PC-9 (cell line): ENCODE results near the gene TAS2R13. TPM values are rescaled to one million over a fixed set of nuclear protein-coding genes. Genes with fewer than 3 reads are reported as not detected.

ENCODE experiments used
- Bru-seq: library from RNA; stranded (reverse); fragments of 400-500 nt; gene quantifications from one replicate; lab custom pipeline; 2021; lab: Mats Ljungman, UMichigan
- BruChase-seq, 2 experiments: library from RNA; stranded (reverse); fragments of 400-500 nt; gene quantifications; one replicate each; lab custom pipeline; 2021; lab: Mats Ljungman, UMichigan
- BruUV-seq: library from RNA; stranded (reverse); fragments of 400-500 nt; replicated peaks from 2 replicates; lab custom pipeline; 2021; lab: Mats Ljungman, UMichigan
- CTCF ChIA-PET: fragments of 300-600 bp; sonication (Branson Sonifier 250); formaldehyde crosslinking; loops from one replicate; lab custom pipeline; 2022; ENCODE audit warnings: antibody characterized with exemption; lab: Charles Lee
- POLR2A ChIA-PET: fragments of 300-600 bp; sonication (Branson Sonifier 250); formaldehyde crosslinking; loops from one replicate; lab custom pipeline; 2022; ENCODE audit warnings: antibody characterized with exemption; ENCODE audit not compliant: unreplicated experiment; lab: Charles Lee
- DNase-seq, 2 experiments: peaks; one replicate each; pipeline versions ENCODE4 v3.0.0 to v3.0.0-alpha.2; 2015 to 2022; ENCODE audit warnings: mixed read lengths in 1 of 2
- H2AFZ ChIP-seq: fragments of 200-600 bp; sonication (generic); 2 replicates; pipeline ENCODE4 v1.8.1; 2017; ENCODE audit warnings: antibody characterized with exemption
- H3F3A ChIP-seq: fragments of 200-600 bp; sonication (generic); 2 replicates; pipeline ENCODE4 v1.8.1; 2017; ENCODE audit warnings: antibody characterized with exemption, mild to moderate bottlenecking, low read depth; ENCODE audit not compliant: insufficient read depth
- H3K27ac ChIP-seq: fragments of 200-600 bp; sonication (generic); 2 replicates; pipeline ENCODE4 v1.6.1; 2016; ENCODE audit warnings: mixed run types
- H3K27me3 ChIP-seq: fragments of 200-600 bp; sonication (generic); 2 replicates; pipeline ENCODE4 v1.6.1; 2016; ENCODE audit warnings: low read depth, mixed run types; ENCODE audit not compliant: insufficient read depth
- H3K36me3 ChIP-seq: fragments of 200-600 bp; sonication (generic); 2 replicates; pipeline ENCODE4 v1.6.1; 2016; ENCODE audit warnings: low read depth, mixed run types
- H3K4me1 ChIP-seq: fragments of 200-600 bp; sonication (generic); replicated peaks from 2 replicates; pipeline ENCODE4 v1.6.1; 2016; ENCODE audit warnings: mixed run types; ENCODE audit not compliant: insufficient read depth
- H3K4me2 ChIP-seq: fragments of 200-600 bp; sonication (generic); 2 replicates; pipeline ENCODE4 v1.6.1; 2017; ENCODE audit warnings: mixed run types
- H3K4me3 ChIP-seq: fragments of 200-600 bp; sonication (generic); 2 replicates; pipeline ENCODE4 v1.6.1; 2016; ENCODE audit warnings: mixed run types
- H3K79me2 ChIP-seq: fragments of 200-600 bp; sonication (generic); 2 replicates; pipeline ENCODE4 v1.6.1; 2017; ENCODE audit warnings: low read depth, mixed run types
- H3K9me2 ChIP-seq: fragments of 200-600 bp; sonication (generic); 2 replicates; pipeline ENCODE4 v1.8.1; 2017; ENCODE audit warnings: mild to moderate bottlenecking; ENCODE audit not compliant: insufficient read depth
- H3K9me3 ChIP-seq: fragments of 200-600 bp; sonication (generic); 2 replicates; pipeline ENCODE4 v1.8.1; 2016; ENCODE audit warnings: low read depth; ENCODE audit not compliant: insufficient read depth
- H4K20me1 ChIP-seq: fragments of 200-600 bp; sonication (generic); 2 replicates; pipeline ENCODE4 v1.8.1; 2017; ENCODE audit not compliant: insufficient read depth
- EZH2 ChIP-seq: fragments of 200-600 bp; sonication (generic); IDR thresholded peaks from 2 replicates; pipeline ENCODE4 v1.8.0; 2017; ENCODE audit warnings: antibody characterized with exemption, low read depth
- intact Hi-C: fragments of 100-400 bp; cut with micrococcal nuclease; formaldehyde crosslinking; loops from one replicate; pipeline ENCODE4 v1.10.0; 2022; ENCODE audit not compliant: unreplicated experiment
- long read RNA-seq: library from polyadenylated mRNA; stranded (forward); transcript quantifications from one replicate; pipeline ENCODE4 v2.0.0, GENCODE V29; 2022
- total RNA-seq: library from RNA; stranded (reverse); gene quantifications from 2 replicates; pipeline ENCODE4 v1.2.3, GENCODE V29; 2021
- TF ChIP-seq, protein P1 (sequence below): fragments of 200-600 bp; sonication (generic); conservative IDR thresholded peaks from 2 replicates; pipeline ENCODE4 v1.6.1; 2017; ENCODE audit warnings: mixed run types, antibody characterized with exemption, mild to moderate bottlenecking, moderate library complexity

TAS2R13 gene, protein sequence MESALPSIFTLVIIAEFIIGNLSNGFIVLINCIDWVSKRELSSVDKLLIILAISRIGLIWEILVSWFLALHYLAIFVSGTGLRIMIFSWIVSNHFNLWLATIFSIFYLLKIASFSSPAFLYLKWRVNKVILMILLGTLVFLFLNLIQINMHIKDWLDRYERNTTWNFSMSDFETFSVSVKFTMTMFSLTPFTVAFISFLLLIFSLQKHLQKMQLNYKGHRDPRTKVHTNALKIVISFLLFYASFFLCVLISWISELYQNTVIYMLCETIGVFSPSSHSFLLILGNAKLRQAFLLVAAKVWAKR
- total RNA-seq (1.9 and 2.6 TPM in 2 replicates), Bru-seq, nascent RNA (percentile 84 among the genes with signal in this experiment), BruChase-seq, experiment 1, labeled RNA remaining after a 2-hour chase (percentile 82 among the genes with signal in this experiment), BruChase-seq, experiment 2, labeled RNA remaining after a 6-hour chase (percentile 68 among the genes with signal in this experiment)
- long read RNA-seq = 0 reads

DNA sequence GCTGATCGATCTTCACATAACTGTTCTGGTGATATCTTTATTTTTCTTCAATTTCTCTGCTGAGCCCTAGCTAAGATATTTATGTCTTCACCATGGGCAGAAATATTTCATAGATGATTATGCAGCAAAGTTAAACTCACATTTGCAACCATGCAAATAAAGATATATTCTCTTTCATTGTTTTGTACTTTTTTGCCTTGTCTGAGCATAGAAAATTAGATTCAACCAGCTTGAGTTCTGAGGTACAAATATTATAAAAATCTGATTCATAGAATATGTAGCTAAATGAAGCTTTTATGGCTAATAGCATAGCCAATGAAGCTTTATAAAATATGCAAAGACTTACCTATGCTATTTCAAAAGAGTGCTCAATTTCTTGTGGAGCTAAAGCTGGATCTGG, at the start of gene TAS2R13:
Gene TAS2R13 (minus strand): TSS at position 101 of the 400 bp plus-strand sequence. CDS start 264 bp downstream, outside the sequence.
- no peak for DNase-seq
- Histone ChIP-seq H3K9me3 (no peaks in the 10 kb centered on the region), H3K4me1 (no peaks in the 10 kb centered on the region), H3K27me3 (no peaks in the 10 kb centered on the region), H3K9me2 (no peaks in the 10 kb centered on the region), H2AFZ (no peak within 1 kb of the TSS), H3K79me2 (no peaks in the 10 kb centered on the region), H3K4me3 (no peak within 1 kb of the TSS), H3K27ac (no peak within 1 kb of the TSS), H3K4me2 (no peak within 1 kb of the TSS), H4K20me1 (no peaks in the 10 kb centered on the region), H3K36me3 (no peaks in the 10 kb centered on the region), H3F3A (no peaks in the 10 kb centered on the region)
- intact Hi-C loops = no loop called here
- ChIA-PET CTCF (no interaction called here), POLR2A (interaction anchor here (0.6 kb wide), 1 partner anchor 28 kb away, joined by 3 read pairs; no protein-coding TSS in a partner anchor)
- no peak for TF ChIP-seq EZH2
- TF ChIP-seq, protein P1, sequence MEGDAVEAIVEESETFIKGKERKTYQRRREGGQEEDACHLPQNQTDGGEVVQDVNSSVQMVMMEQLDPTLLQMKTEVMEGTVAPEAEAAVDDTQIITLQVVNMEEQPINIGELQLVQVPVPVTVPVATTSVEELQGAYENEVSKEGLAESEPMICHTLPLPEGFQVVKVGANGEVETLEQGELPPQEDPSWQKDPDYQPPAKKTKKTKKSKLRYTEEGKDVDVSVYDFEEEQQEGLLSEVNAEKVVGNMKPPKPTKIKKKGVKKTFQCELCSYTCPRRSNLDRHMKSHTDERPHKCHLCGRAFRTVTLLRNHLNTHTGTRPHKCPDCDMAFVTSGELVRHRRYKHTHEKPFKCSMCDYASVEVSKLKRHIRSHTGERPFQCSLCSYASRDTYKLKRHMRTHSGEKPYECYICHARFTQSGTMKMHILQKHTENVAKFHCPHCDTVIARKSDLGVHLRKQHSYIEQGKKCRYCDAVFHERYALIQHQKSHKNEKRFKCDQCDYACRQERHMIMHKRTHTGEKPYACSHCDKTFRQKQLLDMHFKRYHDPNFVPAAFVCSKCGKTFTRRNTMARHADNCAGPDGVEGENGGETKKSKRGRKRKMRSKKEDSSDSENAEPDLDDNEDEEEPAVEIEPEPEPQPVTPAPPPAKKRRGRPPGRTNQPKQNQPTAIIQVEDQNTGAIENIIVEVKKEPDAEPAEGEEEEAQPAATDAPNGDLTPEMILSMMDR = no peak
- BruUV-seq = no TSS peak

DNA sequence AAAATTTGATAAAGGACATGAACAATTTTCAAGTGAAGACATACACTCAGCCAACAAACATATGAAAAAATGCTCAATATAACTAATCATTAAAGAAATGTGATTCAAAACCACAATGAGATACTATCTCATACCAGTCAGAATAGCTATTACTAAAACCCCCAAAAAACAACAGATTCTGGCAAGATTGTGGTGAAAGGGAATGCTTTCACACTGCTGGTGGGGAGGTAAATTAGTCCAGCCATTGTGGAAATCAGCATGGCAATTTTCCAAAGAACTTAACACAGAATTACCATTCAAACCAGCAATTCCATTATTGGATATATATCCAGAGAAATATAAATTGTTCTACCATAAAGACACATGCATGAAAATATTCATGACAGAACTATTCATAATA, 48.4 kb upstream of the TAS2R13 start:
- no peak for DNase-seq
- intact Hi-C loops = no loop called here
- POLR2A ChIA-PET = no interaction called here

DNA sequence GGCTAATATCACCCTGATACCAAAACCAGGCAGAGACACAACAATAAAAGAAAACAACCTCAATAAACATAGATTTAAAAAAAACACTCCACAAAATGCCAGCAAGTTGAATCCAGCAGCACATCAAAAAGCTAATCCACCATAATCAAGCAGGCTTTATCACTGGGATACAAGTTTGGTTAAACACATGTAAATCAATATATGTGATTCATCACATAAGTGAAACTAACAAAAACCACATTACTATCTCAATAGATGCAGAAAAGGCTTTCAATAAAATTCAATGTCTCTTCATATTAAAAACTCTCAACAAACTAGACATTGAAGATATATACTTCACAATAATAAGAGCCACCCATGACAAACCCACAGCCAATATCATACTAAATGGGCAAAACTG, 46.7 kb upstream of the TAS2R13 start:
- Histone ChIP-seq H3K27ac (no peak overlapping the region), H4K20me1 (no peaks in the 10 kb centered on the region), H3K4me1 (no peaks in the 10 kb centered on the region), H3K79me2 (no peaks in the 10 kb centered on the region), H3K36me3 (no peaks in the 10 kb centered on the region), H3F3A (no peaks in the 10 kb centered on the region), H3K9me3 (no peaks in the 10 kb centered on the region), H3K4me3 (no peak overlapping the region), H3K27me3 (no peaks in the 10 kb centered on the region), H3K9me2 (no peaks in the 10 kb centered on the region), H2AFZ (no peak overlapping the region), H3K4me2 (no peak overlapping the region)
- ChIA-PET POLR2A (no interaction called here), CTCF (no interaction called here)
- no peak for DNase-seq
- BruUV-seq = no TSS peak
- TF ChIP-seq, protein P1 = no peak
- TF ChIP-seq EZH2 = no peak
- intact Hi-C loops = no loop called here

More for the DNA sequence above, 48.4 kb upstream of the TAS2R13 start:
- no peaks in the 10 kb centered on the region for H3K27me3 ChIP-seq
- no peaks in the 10 kb centered on the region for H3F3A ChIP-seq
- no peak for TF ChIP-seq EZH2
- TF ChIP-seq, protein P1 = no peak
- H3K79me2 ChIP-seq = no peaks in the 10 kb centered on the region
- H2AFZ ChIP-seq = no peak overlapping the region
- H3K4me2 ChIP-seq = no peak overlapping the region
- H3K36me3 ChIP-seq = no peaks in the 10 kb centered on the region
- no peaks in the 10 kb centered on the region for H3K9me2 ChIP-seq
- H3K27ac ChIP-seq = no peak overlapping the region
- H3K9me3 ChIP-seq = no peaks in the 10 kb centered on the region
- CTCF ChIA-PET = interaction anchor here (0.6 kb wide), 1 partner anchor 12 kb away, joined by 3 read pairs; no protein-coding TSS in a partner anchor
- no TSS peak for BruUV-seq
- no peak overlapping the region for H3K4me3 ChIP-seq
- H3K4me1 ChIP-seq = no peaks in the 10 kb centered on the region
- H4K20me1 ChIP-seq = no peaks in the 10 kb centered on the region
